NCI-H2081 (cell line): Measurements from ENCODE around the gene HHIPL2.

Experiments
- DNase-seq, 2 experiments: peaks; one replicate each; lab custom pipeline; 2025; lab: John Stamatoyannopoulos, UW

HHIPL2 gene

DNA sequence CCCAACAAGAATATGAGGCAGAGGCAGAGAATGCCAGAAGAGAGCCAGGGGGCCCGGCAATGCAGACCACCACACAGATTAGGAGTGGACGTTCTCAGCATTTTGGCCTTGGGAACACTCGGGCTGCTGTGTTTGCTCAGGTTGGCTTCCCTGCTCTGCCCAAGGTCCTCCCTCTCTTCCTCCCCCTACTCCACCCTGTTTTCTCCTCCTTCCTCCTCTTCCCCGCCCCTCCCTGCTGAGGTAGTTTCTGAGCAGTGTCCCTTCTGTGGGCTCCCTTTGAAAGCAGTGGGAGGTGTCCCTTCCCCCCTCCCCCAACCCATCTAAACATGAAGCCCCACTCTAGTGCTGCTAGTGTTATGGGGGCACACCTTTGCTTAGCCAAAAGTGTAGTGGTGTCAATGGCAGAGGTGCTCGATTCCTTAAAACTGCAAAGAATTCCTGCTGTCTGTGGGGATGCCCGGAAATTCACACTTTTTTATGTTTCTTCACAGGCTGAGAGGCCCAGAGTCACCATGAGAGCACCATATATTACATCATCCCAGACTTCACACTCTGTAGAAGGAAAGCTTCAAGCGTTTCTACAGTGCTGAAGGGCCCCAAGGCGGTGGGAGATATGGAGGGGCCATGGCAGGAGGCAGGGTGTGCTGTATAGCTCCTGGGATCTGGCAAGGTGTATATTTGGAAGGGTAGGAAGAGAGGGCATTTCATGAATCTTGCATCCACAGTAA, at the start of gene HHIPL2:
Gene HHIPL2 (minus strand): TSS at position 161 of the 728 bp plus-strand sequence. CDS start 60 bp downstream, at position 101.
- no peak for DNase-seq

DNA sequence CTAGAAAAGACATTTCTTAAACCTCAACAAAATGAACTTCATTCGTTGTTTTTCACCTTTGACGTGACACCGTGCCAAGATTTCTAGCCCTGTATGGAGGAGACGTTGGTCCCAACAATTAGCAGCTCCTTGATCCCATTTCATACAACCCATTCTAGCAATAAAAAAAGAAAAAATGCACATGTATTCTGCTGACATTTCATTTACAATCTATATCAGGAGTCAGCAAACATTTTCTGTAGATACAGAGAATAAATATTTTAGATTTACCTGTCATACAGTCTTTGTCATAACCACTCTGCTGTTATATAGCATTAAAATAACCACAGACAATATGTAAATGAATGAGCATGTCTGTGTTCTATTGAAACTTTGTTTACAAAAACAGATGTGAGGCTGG, 48.8 kb upstream of the HHIPL2 start:
- no peak for DNase-seq

DNA sequence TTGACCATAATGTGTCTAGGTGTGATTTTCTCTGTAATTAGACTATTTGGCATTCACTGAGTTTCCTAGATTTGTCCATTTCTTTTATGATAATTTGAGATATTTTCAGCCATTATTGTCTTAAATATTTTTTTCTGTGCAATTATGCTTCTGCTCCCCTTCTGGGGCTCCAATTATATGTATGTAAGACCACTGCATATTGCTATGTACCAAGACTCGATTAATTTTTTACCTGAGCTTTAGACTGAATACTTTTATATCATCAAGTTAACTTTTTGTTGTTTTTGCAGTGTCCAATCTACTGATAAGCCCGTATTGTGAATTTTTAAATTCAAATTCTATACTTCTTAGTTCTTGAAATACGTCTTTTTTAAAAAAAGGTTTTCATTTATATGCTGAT, 46.9 kb upstream of the HHIPL2 start:
- DNase-seq, result no peak

DNA sequence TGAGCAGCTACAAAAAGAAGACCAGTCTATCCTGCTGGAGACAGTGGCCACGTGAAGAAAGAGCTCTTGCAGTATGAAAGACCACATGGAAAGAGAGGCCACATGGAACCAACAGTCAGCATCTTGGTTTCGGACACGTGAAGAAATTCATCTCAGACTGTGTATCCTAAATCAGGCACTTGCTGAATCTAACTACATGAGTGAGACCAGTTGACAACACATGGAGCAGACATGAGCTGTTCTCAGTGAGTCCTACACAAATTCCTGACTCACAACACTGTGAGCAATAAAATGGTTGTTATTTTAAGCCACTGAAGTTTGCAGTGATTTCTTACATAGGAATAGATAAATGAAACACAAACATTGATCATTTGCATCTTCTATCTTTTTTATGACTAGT, 44.3 kb upstream of the HHIPL2 start:
- DNase-seq, result no peak

DNA sequence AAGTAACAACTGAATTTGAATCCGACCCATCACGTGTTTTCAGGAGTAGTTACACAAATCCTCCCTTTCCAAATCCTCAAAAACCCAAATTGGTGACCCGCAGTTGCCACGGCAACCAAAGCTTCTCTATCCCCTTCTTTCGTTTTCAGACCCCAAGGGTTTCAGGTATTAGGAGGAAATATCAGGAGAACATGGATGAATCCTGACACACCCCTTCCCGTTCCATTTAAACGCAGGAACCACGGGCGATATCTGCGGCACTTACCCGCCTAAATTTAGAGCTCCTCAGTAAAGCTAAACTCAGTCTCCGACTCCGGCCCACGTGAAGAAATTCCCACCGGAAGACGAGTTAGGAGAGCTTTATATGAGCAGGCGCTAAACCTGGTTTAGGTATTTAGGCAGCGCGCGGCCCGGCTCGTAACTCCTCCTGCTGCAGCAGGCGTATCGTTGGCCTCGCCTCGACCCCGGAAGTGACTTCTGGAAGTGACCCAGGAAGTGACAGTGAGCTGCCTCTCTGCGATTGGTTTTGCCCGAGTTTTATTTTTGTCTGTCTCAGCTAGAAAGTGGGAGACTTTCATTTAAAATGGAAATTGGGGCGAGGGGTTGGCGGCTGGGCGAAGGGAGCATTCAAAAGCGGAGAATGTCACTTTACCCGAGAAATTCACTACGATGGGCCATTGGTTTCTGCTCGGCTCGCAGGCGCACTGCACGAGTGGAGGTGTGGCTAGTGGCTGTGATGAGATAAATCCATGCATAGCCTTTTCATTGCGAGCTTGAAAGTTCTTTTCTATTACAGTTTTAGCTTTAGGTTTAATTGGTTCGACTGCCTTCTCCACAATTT, 41.8 kb upstream of the HHIPL2 start, which contains the start of gene TAF1A:
Gene TAF1A (minus strand): TSS at position 472 of the 841 bp plus-strand sequence.
- DNase-seq, result peak; percentile 74 to 90

DNA sequence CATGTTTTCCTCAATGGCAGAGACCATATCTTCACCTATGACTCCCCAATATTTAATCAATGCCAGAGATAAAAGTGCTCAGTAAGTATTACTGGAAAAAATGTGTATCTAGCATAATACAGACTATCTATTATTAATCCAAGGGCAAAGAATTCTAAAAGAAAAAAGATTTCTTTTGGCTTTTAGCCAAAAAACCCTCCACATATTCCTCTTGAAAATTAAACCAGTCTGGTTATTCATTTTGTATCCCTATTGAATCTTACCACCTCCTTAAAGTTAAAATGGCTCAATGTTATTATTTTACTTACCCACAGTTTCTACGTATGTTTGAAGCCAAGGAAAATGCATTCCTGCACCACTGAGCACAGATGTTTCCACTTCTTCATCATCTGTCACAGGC, 40.2 kb upstream of the HHIPL2 start:
- DNase-seq, result no peak

DNA sequence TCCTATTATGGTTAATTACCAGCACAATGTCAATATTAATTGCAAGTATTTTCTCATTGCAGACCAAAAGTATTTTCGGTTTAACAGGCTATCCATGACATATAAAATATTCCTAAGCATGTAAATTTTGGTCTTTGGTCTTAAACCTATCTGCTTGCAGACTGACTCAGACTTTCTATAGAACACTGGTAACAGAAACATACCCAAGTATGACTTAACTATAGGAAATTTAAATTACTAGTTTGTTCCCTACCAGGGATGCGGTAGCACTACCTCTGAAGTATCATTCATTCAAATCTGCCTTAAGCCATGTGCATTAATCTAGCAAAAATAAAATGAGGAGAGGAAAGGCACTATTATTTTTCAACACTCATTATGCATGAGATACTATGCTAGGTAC, 38.9 kb upstream of the HHIPL2 start:
- no peak for DNase-seq

DNA sequence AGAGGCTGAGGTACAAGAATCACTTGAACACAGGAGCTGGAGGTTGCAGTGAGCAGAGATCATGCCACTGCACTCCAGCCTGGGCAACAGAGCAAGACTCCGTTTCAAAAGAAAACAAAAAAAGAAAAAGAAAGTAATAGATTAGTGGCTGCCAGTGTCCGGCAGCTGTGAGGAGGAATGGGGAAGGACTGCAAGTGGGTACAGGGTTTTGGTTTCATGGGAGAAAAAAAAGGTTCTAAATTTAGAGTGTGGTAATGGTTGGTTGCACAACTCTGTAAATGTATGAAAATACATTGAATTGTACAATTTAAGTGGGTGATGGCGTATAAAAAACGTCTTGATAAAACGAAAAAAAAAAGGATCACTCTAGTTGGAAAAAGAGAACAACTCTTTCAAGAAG, 35.2 kb upstream of the HHIPL2 start:
- no peak for DNase-seq

DNA sequence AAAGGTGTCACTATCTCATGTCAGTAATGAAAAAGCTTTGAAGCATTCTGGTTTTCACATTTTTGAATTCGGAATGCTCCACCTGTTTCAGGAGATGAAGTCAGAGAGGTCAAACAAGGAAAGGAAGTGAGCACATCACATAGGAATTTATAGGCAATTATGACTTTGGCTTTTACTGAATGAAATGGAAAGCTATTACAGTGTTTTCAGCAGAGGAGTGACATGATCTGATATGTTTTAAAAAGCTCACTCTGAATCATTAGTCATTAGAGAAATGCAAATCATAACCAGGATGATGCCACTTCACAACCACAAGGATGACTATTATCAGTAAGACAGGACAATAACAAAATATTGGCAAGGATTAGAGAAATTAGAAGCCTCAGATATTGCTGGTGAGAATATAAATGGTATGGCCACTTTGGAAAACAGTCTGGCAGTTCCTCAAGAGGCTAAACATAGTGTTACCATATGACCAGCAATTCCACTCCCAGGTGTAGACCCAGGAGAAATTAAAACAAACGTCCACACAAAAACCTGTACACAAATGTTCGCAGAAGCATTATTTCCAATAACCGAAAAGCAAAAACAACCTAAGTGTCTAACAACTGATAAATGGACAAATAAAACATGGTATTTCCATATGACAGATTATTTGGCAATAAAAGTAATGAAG, 34.3 kb upstream of the HHIPL2 start:
- no peak for DNase-seq

DNA sequence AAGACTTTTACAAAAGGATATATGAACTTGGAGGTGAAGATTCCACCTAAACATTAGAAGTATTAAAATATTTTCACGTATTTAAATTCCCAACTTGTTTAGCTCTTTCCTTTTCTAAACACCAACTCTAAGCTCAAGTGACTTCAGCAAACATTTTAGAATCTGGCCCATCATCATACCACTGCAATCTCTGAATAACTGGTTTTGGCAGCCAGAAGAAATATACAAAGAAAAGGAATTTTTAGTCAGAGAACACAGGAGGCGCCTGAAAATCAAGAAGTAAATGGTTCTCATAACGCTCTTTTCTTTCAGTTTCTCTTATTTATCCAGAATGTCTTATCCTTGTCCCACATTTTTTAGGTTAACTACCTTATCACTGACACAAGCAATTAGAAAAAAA, 31.4 kb upstream of the HHIPL2 start:
- DNase-seq, result no peak

DNA sequence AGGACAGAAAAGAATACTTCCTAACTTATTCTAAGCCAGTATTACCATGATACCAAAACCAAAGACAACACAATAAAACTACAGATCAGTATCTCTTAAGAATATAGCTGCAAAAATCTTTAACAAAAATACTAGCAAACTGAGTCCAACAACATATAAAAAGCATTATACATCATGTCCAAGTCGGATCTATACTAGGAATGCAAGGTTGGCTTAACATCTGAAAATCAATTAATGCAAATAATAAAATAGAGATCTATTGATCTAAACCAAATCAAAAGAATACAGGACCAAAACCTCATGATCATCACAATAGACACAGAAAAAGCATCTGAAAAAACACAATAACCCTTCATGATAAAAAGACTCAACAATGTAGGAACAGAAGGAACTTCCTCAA, 22.9 kb upstream of the HHIPL2 start:
- no peak for DNase-seq

DNA sequence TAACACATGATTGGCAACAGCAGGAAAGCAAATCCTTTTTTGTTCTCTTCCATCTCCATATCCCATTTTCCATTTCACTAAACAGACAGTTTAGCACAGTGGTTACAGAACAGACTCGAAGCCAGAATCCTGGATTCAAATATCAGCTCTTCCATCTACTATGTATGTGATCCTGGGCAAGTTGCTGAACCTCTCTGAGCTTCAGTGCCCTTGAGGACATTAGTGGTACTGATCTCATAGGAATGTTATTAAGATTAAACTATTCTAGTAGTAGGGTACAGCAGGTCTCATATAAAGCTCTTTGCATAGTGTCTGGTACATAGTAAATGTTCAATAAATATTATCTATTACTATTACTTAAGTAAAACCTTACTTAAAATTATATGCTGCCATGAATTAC, 13.8 kb upstream of the HHIPL2 start:
- no peak for DNase-seq

DNA sequence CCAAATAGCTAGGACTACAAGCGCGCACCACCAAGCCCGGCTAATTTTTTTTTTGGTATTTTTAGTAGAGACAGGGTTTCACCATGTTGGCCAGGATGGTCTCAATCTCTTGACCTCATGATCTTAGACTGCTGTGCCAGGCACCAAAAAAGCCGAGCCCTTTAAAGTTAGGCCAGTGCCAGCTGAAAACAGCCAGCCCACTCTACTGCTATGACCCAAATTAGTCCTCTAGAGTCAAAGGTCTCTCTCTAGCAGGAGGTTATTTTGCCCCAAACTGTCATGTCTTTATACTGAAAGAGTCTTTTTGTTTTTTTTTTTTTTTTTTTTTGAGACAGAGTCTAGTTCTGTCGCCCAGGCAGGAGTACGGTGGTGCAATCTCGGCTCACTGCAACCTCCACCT, 9.7 kb upstream of the HHIPL2 start:
- DNase-seq, result no peak

DNA sequence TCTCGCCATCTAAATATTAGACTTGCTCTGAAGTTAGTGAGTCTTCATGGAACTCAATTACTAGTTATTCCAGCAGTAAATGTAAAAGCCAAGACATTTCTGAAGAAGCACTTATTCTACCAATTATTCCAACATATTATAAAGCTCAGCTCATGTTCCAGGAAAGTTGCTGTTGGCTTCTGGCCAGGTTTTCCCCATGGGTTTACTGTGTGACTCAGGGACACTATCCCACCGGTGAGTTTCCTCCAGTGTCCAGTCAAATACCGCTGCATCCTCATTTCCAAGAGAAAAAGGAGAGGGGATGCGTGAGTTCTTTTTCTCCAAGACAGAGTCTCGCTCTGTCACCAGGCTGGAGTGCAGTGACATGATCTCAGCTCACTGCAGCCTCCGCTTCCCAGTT, 9.2 kb upstream of the HHIPL2 start:
- DNase-seq, result no peak

DNA sequence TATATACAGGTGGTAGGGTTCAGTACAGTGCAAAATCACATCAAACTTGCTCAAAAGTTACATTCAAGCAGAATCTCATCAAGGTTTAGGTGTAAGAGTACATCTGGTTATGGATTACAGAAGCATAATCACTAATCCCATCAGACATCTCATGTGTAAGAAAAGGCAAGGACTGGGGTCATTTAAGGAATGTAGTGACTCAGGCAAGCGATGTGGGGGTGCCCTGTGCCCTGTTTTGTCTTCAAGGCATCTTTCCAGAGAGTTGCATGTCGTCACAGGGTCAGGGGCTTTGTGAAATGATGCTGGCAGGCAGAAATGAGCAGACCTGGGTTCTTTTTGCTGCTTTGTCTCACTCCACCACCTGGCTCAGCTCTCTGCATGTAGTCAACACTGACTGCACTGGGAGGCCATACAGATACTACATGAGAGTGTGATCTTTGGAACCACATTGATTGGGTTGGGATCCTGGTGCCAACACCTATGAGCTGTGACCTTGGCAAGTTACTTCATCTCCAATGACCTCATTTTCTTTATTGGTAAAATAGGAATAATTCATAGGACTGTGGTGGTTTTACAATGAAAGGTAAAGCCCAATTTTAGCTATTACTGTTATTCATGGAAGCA, 8.2 kb upstream of the HHIPL2 start:
- no peak for DNase-seq

DNA sequence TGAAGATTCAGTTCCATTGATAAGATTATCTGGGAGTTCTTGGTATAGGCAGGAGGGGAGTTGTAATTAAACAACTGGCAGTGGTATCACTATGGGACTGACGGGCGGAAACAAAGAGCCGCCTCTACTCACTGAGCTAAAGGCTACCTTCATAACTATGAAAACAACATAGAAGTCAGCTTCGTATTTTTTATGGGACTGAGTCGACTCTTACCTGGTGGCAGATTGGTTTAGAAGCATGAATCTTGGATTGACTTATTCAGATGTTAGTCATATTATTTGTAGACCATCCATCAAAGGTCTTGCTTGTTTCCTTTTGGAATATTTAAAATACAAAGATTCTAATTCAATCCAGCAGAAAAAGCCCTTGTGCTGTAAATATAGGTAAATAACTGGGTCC, 6.3 kb upstream of the HHIPL2 start:
- no peak for DNase-seq

DNA sequence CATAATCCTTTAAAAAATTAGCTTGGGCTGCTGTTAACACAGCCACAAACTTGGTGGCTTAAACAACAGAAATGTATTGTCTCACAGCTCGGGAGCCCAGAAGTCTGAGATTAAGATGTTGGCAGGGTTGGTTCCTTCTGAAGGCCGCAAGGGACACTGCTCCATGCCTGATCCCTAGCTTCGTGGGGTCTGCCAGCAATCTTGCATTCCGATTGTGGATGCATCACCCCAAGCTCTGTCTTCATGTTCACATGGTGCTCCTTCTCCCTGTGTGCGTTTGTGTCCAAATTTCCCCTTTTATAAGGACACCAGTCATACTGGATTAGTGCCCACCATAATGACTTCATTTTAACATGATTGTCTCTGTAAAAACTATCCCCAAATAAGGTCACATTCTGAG, 5.0 kb upstream of the HHIPL2 start:
- DNase-seq, result no peak

DNA sequence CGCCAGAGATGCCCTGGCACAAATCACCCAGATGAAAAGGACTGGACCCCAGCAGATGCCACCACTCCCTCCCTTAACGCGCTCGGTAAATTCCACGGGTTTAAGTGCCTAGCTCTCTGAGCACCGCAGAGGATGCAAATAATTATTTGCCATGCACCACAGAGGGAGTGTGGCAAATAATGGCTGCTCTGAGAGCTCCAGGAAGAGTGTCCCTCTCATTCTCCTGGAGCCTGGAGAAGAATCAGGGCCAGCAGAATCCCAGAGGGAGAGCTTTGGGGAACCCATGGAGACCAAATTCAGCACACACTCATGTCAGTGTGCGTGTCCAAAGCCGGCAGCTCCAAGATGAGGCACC, 667 bp downstream of the HHIPL2 start:
- DNase-seq, result no peak

DNA sequence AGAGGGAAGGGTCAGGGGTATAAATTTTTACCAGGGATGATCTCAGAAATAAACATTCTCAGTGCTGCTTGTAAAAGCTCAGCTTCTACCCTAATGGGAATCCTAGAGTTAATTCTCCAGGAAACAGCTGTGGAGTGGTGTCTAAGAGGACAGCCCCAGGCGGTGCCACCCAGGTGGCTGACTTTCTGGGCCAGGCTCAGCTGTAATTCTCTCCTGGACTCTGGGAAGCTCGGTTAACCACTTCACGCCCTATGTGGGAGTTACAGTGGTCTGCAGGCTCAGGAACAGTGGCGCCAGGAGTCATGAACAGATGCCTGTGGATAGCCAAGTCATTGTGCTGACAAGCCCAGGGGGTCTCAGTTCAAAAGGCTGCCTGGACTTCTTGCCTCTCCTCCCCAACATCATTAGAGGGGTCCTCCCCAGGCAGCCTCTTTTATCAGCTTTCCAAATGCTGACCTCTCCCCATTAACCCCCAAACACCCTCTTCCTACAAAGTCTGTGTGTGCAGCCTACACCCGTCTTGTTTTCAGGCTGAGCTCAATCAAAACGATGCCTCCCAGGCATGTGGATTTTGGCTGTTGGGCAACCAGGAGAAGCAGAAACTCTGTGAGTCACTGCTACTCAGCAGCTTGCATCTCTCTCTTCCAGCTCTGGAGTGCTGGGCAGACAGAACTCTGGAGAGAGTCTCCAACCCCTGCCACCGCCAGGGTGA, 1.2 kb downstream of the HHIPL2 start:
- peak; percentile 49 to 72 for DNase-seq

DNA sequence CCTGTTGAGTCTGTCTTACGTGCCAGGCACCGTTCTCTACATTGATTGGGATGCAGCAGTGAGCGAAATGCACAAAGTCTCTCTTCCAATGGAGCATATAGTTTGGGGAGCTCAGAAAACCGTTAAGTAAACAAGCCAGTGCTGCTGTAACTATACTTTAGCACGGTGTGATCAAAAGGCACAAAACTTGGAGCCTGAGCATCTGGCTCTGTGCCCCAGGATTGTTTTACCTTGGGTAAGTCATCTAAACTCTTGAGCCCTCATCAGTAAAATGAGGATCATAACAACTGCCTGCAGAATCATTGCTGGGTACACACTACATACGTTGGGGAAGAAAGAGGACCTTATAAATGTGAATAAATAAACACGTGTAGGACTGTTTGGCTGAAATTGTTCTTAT, 1.8 kb downstream of the HHIPL2 start:
- peak in 1 of 2 experiments; percentile 30 for DNase-seq

DNA sequence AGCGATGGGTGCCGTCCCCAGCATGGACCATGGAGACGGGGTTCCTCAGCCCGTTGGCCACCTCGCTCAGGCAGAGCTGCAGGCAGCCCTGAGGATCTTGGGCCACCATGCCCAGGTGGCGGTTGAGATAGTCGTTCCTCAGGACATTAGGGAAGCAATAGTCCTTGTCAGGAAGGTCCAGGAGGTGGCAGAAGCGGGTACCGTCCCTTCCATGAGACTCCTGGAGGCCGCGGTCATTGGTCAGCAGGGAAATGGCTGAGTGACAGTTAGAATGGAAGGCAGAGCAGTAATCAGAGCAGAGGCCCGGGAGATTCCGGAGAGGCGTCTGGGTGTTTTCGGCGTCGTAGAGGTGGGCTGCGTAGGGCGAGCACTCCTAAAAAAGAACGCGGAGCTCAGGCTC, 4.1 kb downstream of the HHIPL2 start:
- no peak for DNase-seq

DNA sequence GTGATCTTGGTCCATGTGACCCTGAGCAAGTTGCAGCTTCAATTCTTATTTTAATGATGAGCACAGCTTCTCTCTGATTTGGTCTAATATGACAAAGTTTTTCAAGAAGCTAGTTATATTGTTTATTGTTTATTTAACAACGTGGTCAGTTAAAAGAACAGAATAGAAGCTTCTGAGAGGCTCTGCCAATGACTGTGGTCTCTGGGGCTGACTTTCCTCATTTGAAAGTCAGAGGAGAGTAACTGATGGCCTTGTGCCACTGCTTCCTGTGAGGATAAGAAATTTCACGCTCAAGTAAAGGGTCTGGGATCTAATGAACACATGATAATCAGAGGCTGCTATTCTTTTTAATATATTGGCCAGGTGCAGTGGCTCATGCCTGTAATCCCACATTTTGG, 7.3 kb downstream of the HHIPL2 start:
- DNase-seq, result no peak
